Uterus (tissue), 4 donors: ENCODE data around the gene IL12B. TPM values are rescaled to one million over a fixed set of nuclear protein-coding genes. Genes with fewer than 3 reads are reported as not detected.
"Not testable (repeated sequence)": the region's sequence is repeated elsewhere in the genome, so short reads cannot be mapped to it uniquely, and the experiment has no call there.

Experiments used
- DNase-seq, 2 donors: peaks; one replicate each; pipeline ENCODE4 v3.0.0-alpha.2; 2019 to 2020
- H3K27ac ChIP-seq, 2 donors: fragments of 200-600 bp; sonication (generic); 1 replicate in 1 of 2; 2 replicates in 1 of 2; pipeline ENCODE4 v1.5.1; 2016 to 2018
- H3K27me3 ChIP-seq, 2 donors: fragments of 200-600 bp; sonication (generic); one replicate each; pipeline ENCODE4 v1.5.1; 2018 to 2019; ENCODE audit warnings: control low read depth in 1 of 2
- H3K36me3 ChIP-seq, 2 donors: fragments of 200-600 bp; sonication (generic); one replicate each; pipeline ENCODE4 v1.5.1; 2019; ENCODE audit warnings: control low read depth in 1 of 2
- H3K4me1 ChIP-seq, 2 donors: fragments of 200-600 bp; sonication (generic); one replicate each; pipeline ENCODE4 v1.5.1; 2018 to 2019; ENCODE audit warnings: control low read depth in 1 of 2
- H3K4me3 ChIP-seq, 2 donors: fragments of 200-600 bp; sonication (generic); 1 replicate in 1 of 2; 2 replicates in 1 of 2; pipeline ENCODE4 v1.5.1; 2018 to 2019; ENCODE audit warnings: mild to moderate bottlenecking in 1 of 2
- H3K9me3 ChIP-seq, 2 donors: fragments of 200-600 bp; sonication (generic); one replicate each; pipeline ENCODE4 v1.5.1; 2019; ENCODE audit warnings: control low read depth in 1 of 2
- POLR2A ChIP-seq, 2 donors: fragments of 450-650 bp; IDR thresholded peaks; one replicate each; pipeline ENCODE4 v1.6.1; 2016; ENCODE audit warnings: antibody characterized with exemption in 2 of 2, mild to moderate bottlenecking in 1 of 2, moderate library complexity in 1 of 2
- intact Hi-C: fragments of 100-400 bp; cut with DNase I; formaldehyde crosslinking; loops from one replicate; pipeline ENCODE4 v1.15.1; 2023; ENCODE audit warnings: low total_unique reads
- total RNA-seq, 4 donors: library from RNA; depleted of rRNA in 3 of 4; stranded (reverse); fragments of >200 nt in 3 of 4; gene quantifications; one replicate each; pipeline versions ENCODE4 v1.1.0 to v1.2.4, GENCODE V29; 2014 to 2023
- TF ChIP-seq, protein P1 (sequence below), 4 experiments: fragments of 200-600 bp in 2 of 4; fragments of 450-650 bp in 2 of 4; sonication (generic) in 2 of 4; IDR thresholded peaks; one replicate each; pipeline ENCODE4 v1.5.1; 2016 to 2019; ENCODE audit warnings: antibody characterized with exemption in 4 of 4, mild to moderate bottlenecking in 2 of 4, moderate library complexity in 1 of 4
- donor health status: DM: yes; HTN: yes; CAD: no.

IL12B gene
- not detected for total RNA-seq

DNA sequence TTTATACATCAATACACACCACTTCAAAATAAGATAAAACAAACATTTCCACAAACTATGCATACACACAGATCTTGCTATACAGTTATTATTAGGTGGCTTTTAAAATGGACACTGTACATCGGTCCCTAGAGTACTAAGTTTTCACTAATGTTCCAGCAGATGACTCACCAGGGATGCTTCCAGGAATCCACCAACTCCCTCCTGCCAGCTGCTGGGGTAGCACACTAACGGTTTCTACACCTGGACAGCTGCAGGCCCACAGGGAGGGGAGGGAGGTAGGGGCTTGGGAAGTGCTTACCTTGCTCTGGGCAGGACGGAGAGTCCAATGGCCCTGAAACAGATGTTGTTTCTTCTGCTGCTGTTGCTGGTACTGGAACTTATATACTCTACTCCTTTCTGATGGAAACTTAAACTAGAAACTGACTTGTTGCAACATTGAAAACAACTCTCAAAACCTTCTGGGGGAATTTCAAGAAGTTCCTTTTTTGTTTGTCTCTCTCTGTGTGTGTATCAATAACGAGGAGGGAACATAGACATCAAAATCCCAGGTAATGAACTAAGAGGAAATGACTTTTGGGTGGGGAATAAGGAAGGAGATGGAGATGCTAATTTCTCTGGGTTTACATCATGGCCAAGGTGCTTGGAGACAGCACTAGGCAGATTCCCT lies at the start of gene IL12B:
Gene IL12B, minus strand, starts transcription at position 357 of the 670 bp plus-strand sequence. CDS start 3,705 bp downstream, outside the sequence.
- H3K27me3 ChIP-seq, result no peaks in the 10 kb centered on the region
- H3K9me3 ChIP-seq, result no peaks in the 10 kb centered on the region
- no peak for DNase-seq
- H3K4me3 ChIP-seq, result no peak within 1 kb of the TSS
- intact Hi-C loops, result no loop called here
- H3K36me3 ChIP-seq, result no peaks in the 10 kb centered on the region
- no peaks in the 10 kb centered on the region for H3K4me1 ChIP-seq
- no peak within 1 kb of the TSS for H3K27ac ChIP-seq
- TF ChIP-seq, protein P1, sequence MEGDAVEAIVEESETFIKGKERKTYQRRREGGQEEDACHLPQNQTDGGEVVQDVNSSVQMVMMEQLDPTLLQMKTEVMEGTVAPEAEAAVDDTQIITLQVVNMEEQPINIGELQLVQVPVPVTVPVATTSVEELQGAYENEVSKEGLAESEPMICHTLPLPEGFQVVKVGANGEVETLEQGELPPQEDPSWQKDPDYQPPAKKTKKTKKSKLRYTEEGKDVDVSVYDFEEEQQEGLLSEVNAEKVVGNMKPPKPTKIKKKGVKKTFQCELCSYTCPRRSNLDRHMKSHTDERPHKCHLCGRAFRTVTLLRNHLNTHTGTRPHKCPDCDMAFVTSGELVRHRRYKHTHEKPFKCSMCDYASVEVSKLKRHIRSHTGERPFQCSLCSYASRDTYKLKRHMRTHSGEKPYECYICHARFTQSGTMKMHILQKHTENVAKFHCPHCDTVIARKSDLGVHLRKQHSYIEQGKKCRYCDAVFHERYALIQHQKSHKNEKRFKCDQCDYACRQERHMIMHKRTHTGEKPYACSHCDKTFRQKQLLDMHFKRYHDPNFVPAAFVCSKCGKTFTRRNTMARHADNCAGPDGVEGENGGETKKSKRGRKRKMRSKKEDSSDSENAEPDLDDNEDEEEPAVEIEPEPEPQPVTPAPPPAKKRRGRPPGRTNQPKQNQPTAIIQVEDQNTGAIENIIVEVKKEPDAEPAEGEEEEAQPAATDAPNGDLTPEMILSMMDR (IDR thresholded peaks at IDR 0.05), result no peak
- TF ChIP-seq POLR2A (IDR thresholded peaks at IDR 0.05), result no peak

DNA sequence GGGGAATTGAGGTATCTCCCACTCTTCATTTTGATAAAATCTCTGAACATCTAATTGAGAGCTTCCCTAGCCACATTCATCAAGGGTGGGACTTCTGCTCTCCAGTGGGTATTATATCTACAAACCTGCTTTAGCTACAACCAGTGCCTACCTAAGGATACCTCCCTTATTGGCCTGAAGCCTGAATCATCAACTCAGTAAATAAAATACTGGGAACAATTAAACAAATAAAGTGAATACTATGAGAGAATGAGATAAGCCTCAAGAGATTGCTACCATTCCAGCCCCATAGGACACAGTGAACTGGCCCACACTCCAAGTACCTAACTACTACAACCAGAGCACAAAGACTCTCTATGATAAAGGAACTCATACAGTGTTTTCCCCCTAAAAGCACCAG lies 47.4 kb upstream of the IL12B start:
- intact Hi-C loops, result no loop called here
- Histone ChIP-seq H3K27ac (no peak overlapping the region), H3K4me1 (no peaks in the 10 kb centered on the region), H3K9me3 (no peaks in the 10 kb centered on the region), H3K36me3 (no peaks in the 10 kb centered on the region), H3K27me3 (no peaks in the 10 kb centered on the region), H3K4me3 (no peak overlapping the region)
- no peak for DNase-seq
- TF ChIP-seq, protein P1 (IDR thresholded peaks at IDR 0.05), result no peak
- TF ChIP-seq POLR2A (IDR thresholded peaks at IDR 0.05), result no peak

DNA sequence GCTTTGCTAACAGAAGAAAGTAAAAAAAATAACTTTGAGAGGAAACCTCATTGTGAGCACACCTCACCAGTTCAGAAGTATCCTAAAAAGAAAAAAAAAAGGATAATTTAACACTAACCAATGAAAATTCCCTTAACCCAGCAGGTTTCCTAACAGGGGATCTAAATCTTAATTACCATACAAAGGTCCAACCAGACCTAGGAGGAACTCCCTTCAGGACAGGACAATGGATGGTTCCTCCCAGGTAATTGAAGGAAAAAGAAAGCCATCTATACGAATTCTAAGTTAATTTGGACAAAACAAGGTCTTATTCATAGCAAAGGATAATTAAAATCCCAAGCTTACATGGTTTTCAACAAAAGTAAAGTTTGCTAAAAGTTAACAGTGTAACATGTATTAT lies 37.6 kb upstream of the IL12B start:
- H3K27me3 ChIP-seq, intact Hi-C loops, DNase-seq, H3K36me3 ChIP-seq, H3K4me3 ChIP-seq, H3K27ac ChIP-seq, H3K4me1 ChIP-seq, H3K9me3 ChIP-seq: not testable (repeated sequence)

DNA sequence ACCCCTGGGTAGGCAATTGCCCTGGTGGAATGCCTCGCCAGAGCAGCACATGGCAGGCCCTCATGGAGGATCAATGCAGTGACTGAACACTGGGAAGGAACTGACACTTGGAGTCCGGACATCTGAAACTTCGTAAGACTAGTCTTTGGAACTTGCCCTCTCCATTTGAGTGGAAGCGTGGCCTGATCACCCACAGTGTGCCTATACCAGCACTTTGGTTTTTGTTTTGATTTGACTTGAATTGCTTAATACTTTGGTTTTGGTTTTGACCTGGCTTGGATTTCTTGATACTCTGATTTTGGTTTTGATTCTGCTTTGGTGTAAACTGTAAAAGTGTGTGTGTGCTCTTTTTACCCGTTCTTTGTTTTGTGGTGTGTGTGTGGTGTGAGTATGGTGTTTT lies 36.5 kb upstream of the IL12B start:
- intact Hi-C loops, H3K9me3 ChIP-seq, H3K27me3 ChIP-seq, H3K4me1 ChIP-seq, H3K27ac ChIP-seq, H3K4me3 ChIP-seq, H3K36me3 ChIP-seq, DNase-seq: not testable (repeated sequence)

DNA sequence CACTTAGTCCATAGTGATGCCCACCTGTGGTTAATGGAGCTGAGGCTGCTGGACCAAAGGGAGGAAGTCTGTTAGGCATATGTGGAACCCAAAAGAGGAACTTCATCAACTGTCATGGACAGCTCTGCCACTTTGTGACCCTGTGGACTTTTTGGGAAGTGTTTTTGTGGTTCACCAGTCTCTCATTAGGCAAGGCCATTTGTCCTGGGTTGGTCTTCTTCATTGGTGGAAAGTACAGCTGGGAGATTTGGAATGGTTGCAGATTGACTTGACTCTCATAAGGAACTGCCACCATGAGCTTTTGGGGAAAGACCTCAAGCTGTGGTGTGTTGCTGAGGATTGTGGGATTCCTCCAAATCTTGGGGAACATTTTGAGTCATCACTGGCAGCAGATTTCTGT lies 31.9 kb upstream of the IL12B start:
- no peak for DNase-seq
- Histone ChIP-seq H3K36me3 (no peaks in the 10 kb centered on the region), H3K4me1 (no peaks in the 10 kb centered on the region), H3K4me3 (no peak overlapping the region), H3K9me3 (no peaks in the 10 kb centered on the region), H3K27ac (no peak overlapping the region), H3K27me3 (no peaks in the 10 kb centered on the region)
- intact Hi-C loops, result no loop called here
- TF ChIP-seq, protein P1 (IDR thresholded peaks at IDR 0.05), result no peak
- no peak for TF ChIP-seq POLR2A (IDR thresholded peaks at IDR 0.05)

DNA sequence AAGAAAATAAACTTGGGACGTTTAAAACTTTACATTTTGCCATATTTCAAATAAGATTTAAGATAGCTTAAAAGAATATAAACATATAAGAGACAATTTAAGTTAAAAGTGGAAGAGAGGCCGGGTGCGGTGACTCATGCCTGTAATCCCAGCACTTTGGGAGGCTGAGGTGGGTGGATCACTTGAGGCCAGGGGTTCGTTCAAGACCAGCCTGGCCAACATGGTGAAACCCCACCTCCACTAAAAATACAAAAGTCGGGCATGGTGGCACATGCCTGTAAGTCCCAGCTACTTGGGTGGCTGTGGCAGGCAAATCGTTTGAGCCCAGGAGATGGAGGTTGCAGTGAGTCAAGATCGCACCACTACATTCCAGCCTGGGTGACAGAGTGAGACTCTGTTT lies 29.6 kb upstream of the IL12B start:
- H3K27ac ChIP-seq, H3K36me3 ChIP-seq, H3K27me3 ChIP-seq, intact Hi-C loops, H3K9me3 ChIP-seq, DNase-seq, H3K4me1 ChIP-seq, H3K4me3 ChIP-seq: not testable (repeated sequence)

DNA sequence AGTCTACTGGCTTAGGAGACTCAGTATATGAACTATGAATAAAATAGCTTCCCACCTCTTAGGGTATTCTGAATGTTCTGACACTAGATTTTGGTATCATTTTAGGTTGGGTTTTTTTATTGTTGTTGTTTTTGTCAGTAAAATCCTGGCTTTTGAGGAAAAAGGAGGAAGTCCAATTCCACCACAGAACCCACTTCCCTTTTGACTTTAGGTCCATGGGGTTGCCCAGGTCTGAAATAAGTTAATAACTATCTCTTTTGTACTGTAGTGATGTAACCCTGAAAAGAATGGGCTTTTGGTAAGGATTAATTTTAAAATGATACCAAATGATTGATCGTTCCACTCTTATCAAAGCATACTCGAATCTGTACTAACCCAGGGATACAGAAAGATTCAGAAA lies 29.1 kb upstream of the IL12B start:
- no peak overlapping the region for H3K27ac ChIP-seq
- no peak for TF ChIP-seq POLR2A (IDR thresholded peaks at IDR 0.05)
- TF ChIP-seq, protein P1 (IDR thresholded peaks at IDR 0.05), result no peak
- H3K4me3 ChIP-seq, result no peak overlapping the region
- intact Hi-C loops, result no loop called here
- H3K36me3 ChIP-seq, result no peaks in the 10 kb centered on the region
- no peaks in the 10 kb centered on the region for H3K9me3 ChIP-seq
- H3K4me1 ChIP-seq, result no peaks in the 10 kb centered on the region
- no peaks in the 10 kb centered on the region for H3K27me3 ChIP-seq
- no peak for DNase-seq
